Fibroblast of peridontal ligament (primary cell): ENCODE measurements around the gene CD74.

Experiments
- DNase-seq: peaks from one replicate; pipeline ENCODE4 v3.0.0-alpha.2; 2010; ENCODE audit errors: extremely low read depth

The CD74 gene

DNA sequence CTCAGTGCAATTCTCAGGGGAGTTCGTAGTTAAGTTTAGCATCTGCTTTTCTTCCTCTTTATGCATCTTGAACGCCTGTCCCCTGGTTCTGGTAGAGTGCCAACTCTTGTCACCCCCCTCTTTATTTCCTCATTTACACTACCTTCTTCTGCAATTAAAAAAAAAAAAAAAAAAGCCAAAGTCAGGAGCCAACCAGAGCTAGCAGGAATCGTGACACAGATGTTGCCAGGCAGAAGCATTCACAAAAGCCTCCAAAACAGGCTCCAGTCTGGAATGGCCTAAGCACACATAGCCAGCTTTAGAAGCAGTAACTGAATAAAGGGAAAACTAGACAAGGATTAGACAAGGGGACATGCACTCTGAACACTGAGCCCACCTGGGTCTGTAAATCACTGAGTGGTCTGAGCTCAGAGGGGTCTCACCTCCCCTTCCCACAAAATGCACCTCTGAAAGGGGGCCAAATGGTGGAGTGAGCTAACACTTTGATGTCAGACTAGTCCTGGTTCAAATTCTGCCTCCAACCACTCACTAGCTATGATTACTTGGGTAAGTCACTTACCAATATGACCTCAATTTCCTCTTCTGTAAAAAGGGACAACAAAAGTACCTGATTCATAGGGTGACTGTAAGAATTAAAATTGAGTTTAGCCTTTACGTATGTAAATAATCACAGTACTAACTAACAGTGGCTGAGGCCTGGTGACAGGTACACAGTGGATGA is 2.0 kb downstream of the CD74 start:
- DNase-seq = peak; percentile 89

DNA sequence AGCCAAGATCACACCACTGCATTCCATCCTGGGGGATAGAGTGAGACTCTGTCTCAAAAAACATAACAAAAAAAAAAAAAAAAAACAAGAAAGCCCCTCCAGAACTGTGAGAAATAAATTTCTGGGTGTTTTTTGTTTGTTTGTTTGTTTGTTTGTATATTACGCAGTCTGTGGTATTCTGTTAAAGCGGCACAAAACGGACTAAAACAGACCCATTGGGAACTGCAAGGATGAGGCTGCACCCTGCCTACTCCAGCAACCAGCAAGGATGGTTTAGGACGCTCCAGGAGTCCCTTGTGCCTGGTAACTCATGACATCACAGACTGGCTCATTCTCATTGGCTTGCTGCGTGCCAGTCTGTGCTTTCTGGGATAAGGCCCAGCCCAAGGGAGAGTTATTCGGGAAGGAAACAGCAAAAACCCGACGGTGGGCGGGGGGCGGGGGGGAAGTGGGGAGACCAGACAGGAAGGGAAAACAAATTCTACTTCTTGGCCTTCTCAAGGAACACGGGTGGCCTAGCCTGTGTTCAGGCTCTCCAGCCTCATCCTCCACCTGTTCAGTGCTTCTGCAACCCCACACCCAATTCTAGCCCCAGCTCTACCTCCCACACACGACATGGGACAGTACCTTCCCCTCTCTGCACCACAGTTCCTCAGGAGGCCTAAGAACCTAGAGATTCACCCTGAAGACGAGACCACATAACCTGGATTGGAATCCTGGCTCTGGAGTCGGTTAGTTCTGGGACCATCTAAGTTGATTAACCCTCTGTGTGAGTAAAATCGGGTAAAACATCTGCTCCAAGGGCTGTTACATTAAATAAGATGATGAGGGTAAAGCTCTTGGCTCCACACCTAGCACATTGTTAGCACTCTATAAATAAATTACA is 2.8 kb downstream of the CD74 start:
- peak; percentile 93 for DNase-seq

- DNase-seq = no peak
These were observed 4.3 kb downstream of the CD74 start for GRCh38 chr5:150408231-150408943.

- no peak for DNase-seq
These were observed 5.5 kb downstream of the CD74 start for GRCh38 chr5:150407096-150407720.

DNA sequence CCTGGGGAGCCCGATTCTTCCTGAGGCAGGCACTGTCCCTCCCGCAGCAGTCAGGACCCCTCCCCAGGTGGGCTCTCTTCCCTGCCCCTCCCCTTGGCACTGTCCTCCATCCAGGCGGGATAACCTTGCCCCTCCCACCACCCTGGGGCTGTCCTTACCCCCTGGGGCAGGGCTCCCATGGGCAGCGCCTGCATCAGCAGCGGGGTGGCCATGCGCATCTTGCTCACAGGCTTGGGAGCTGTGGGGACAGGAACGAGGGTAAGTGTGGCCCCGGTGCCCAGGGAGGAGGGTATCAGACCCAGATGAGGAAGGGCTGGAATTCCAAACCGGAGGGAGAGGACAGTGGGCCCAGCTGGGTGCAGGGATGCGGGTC is 6.0 kb downstream of the CD74 start:
- no peak for DNase-seq

- DNase-seq = no peak
These were observed 6.5 kb downstream of the CD74 start for GRCh38 chr5:150406103-150406722.

- no peak for DNase-seq
These were observed 7.5 kb downstream of the CD74 start for GRCh38 chr5:150404941-150405816.

- no peak for DNase-seq
These were observed 8.2 kb downstream of the CD74 start for GRCh38 chr5:150404535-150404934.

DNA sequence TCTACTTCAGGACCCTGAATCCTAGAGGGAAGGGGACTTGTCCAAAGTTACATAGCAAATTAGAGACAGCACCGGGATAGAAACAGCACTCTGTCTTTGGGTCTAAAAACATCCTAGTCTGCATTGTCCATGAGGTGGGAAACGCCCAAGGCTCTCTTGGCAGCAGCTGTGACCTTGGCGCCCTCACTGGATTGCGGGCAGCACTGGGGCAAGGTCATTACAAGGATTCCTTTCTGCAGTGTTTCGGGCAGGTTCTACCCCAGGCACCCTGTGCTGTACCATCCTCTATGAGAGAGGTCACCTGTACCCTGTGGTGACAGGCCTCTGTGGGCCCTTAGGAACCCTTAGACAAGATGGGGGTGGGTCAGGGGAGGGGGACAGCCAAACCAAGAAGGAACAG is 8.6 kb downstream of the CD74 start:
- DNase-seq = no peak

GRCh38 chr5:150402901-150403342 is 9.8 kb downstream of the CD74 start:
- DNase-seq = no peak

DNA sequence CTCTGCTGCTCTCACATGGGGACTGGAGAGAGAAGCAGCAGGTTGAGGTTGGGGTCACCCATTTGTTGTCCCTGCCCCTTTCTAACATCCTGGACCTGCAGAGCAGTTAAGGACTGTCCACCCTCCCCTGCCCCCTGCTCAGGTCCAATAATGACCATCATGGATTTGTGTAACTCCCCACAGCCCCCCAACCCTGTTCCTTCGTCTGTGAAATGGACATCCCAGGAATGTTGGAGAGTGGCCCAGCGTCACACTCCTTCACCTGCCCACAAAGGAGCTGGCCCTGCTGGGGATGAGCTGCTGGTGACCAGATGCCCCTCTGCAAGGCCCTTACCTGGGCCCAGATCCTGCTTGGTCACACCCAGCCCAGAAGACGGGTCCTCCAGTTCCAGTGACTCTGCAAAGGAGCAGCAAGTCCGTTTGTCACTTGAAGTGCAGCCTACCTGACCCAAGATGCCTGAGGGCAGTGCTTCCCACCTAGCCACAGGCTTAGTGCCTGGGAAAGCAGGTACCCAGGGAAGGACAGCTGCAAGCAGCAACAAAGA is 10.4 kb downstream of the CD74 start:
- DNase-seq = no peak

- no peak for DNase-seq
These were observed 11.1 kb downstream of the CD74 start for GRCh38 chr5:150401376-150402228.

DNA sequence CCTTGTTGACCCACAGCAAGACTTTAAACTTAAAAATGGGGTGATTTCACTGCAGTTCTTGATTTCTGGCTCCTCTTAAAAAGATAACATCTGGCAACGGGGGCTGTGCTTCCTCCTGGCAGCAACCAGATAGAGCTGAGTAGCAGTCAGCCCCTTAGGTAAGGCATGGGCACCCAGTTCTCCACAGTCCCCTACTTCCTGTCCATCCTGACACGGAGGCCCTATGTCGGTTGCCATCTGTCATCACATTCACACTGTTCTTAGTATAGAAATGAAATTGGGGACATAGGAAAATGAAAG is 11.7 kb downstream of the CD74 start:
- DNase-seq = no peak

GRCh38 chr5:150400316-150401075 is 12.2 kb downstream of the CD74 start:
- no peak for DNase-seq

- peak; percentile 61 for DNase-seq
These were observed 13.0 kb downstream of the CD74 start for GRCh38 chr5:150399524-150400211.

- no peak for DNase-seq
These were observed 13.8 kb downstream of the CD74 start for GRCh38 chr5:150398722-150399523.
